Endothelial cell of umbilical vein (primary cell): ENCODE data around the gene ADAM19. TPM values are rescaled to one million over a fixed set of nuclear protein-coding genes. Genes with fewer than 3 reads are reported as not detected.

Source experiments
- BruUV-seq: library from RNA; stranded (reverse); fragments of 400-500 nt; replicated peaks from 2 replicates; lab custom pipeline; 2021; lab: Mats Ljungman, UMichigan
- CTCF ChIA-PET: fragments of 300-600, 350-600 bp; sonication (Branson Sonifier 250); formaldehyde crosslinking; loops from one replicate; lab custom pipeline; 2021; ENCODE audit warnings: antibody characterized with exemption, inconsistent platforms; lab: Charles Lee
- POLR2A ChIA-PET: fragments of 300-600, 350-600 bp; sonication (Branson Sonifier 250); formaldehyde crosslinking; loops from one replicate; lab custom pipeline; 2021; ENCODE audit warnings: antibody characterized with exemption, inconsistent platforms; lab: Charles Lee
- DNase-seq: peaks from one replicate; pipeline ENCODE4 v3.0.0-alpha.2; 2011; ENCODE audit warnings: low read depth, low spot score
- FAIRE-seq: peaks from 2 replicates; lab custom pipeline; 2011; peaks lifted over from hg19 to GRCh38; lab: Jason Lieb, UNC
- H2AFZ ChIP-seq: 2 replicates; pipeline ENCODE4 v1.6.0; 2012; ENCODE audit warnings: low read depth, low read length, control low read depth, inconsistent platforms
- H3K27ac ChIP-seq: 2 replicates; pipeline ENCODE4 v1.5.1; 2011; ENCODE audit warnings: low read depth, mild to moderate bottlenecking, control low read depth, low read length, moderate library complexity; ENCODE audit not compliant: insufficient read depth
- H3K27me3 ChIP-seq, 2 experiments: 2 replicates each; pipeline versions ENCODE4 v1.6.0 to v1.6.1; 2011; ENCODE audit warnings: low read length in 2 of 2, mixed read lengths in 1 of 2; ENCODE audit not compliant: control insufficient read depth in 2 of 2, insufficient read depth in 2 of 2
- H3K36me3 ChIP-seq, 2 experiments: 2 replicates in 1 of 2; 3 replicates in 1 of 2; pipeline ENCODE4 v1.5.1; 2011; ENCODE audit warnings: low read length in 2 of 2, mild to moderate bottlenecking in 1 of 2, moderate library complexity in 1 of 2; ENCODE audit not compliant: control insufficient read depth in 2 of 2, insufficient read depth in 2 of 2; ENCODE audit errors: extremely low read depth in 1 of 2
- H3K4me1 ChIP-seq: 3 replicates; pipeline ENCODE4 v1.5.1; 2011; ENCODE audit warnings: mild to moderate bottlenecking, low read length; ENCODE audit not compliant: control insufficient read depth, insufficient read depth; ENCODE audit errors: extremely low read depth
- H3K4me2 ChIP-seq: 2 replicates; pipeline ENCODE4 v1.6.1; 2011; ENCODE audit warnings: low read length, control low read depth, mixed read lengths; ENCODE audit not compliant: insufficient read depth
- H3K4me3 ChIP-seq, 3 experiments: fragments of 200-600 bp in 1 of 3; sonication (generic), shearing (Covaris generic) in 1 of 3; replicated peaks in 1 of 3; 2 replicates each; pipeline ENCODE4 v1.5.1; 2011 to 2016; ENCODE audit warnings: control low read depth in 3 of 3, low read length in 3 of 3, mild to moderate bottlenecking in 2 of 3, inconsistent platforms in 1 of 3, low read depth in 1 of 3, moderate library complexity in 1 of 3; ENCODE audit not compliant: insufficient read depth in 1 of 3
- H3K79me2 ChIP-seq: 2 replicates; pipeline ENCODE4 v1.6.0; 2012; ENCODE audit warnings: low read length, inconsistent platforms; ENCODE audit not compliant: control insufficient read depth, insufficient read depth
- H3K9ac ChIP-seq: replicated peaks from 2 replicates; pipeline ENCODE3; 2011; ENCODE audit warnings: low read length, control low read depth; ENCODE audit not compliant: insufficient read depth; ENCODE audit errors: extremely low read depth
- H3K9me1 ChIP-seq: replicated peaks from 3 replicates; pipeline ENCODE4 v1.6.0; 2011; ENCODE audit warnings: mild to moderate bottlenecking, low read length; ENCODE audit not compliant: control insufficient read depth, insufficient read depth; ENCODE audit errors: extremely low read depth
- H3K9me3 ChIP-seq: replicated peaks from 2 replicates; pipeline ENCODE4 v1.5.1; 2012; ENCODE audit warnings: low read length, inconsistent platforms; ENCODE audit not compliant: control insufficient read depth, insufficient read depth
- H4K20me1 ChIP-seq: replicated peaks from 2 replicates; pipeline ENCODE3; 2011; ENCODE audit warnings: mild to moderate bottlenecking, low read length; ENCODE audit not compliant: control insufficient read depth, insufficient read depth; ENCODE audit errors: extremely low read depth
- CTCF ChIP-seq, 2 donors: IDR thresholded peaks; 1 replicate in 1 of 2; 2 replicates in 1 of 2; pipeline ENCODE4 v1.5.1; 2011; ENCODE audit warnings: low read length in 2 of 2, mild to moderate bottlenecking in 2 of 2, moderate library complexity in 2 of 2, control low read depth in 1 of 2, inconsistent platforms in 1 of 2, low read depth in 1 of 2; ENCODE audit not compliant: insufficient read depth in 1 of 2; ENCODE audit errors: extremely low read depth in 1 of 2
- EZH2 ChIP-seq: IDR thresholded peaks from 2 replicates; pipeline ENCODE4 v1.6.1; 2012; ENCODE audit warnings: borderline replicate concordance, low read depth, mild to moderate bottlenecking, moderate library complexity, low read length, inconsistent platforms; ENCODE audit not compliant: severe bottlenecking
- FOS ChIP-seq: IDR thresholded peaks from 2 replicates; pipeline ENCODE4 v1.6.1; 2011; ENCODE audit warnings: mild to moderate bottlenecking, low read length, moderate library complexity, borderline replicate concordance; ENCODE audit not compliant: insufficient read depth
- GATA2 ChIP-seq: IDR thresholded peaks from 2 replicates; pipeline ENCODE4 v1.7.0; 2011; ENCODE audit warnings: low read depth, mild to moderate bottlenecking, moderate library complexity, mixed read lengths, low read length; ENCODE audit not compliant: insufficient read length, insufficient read depth
- JUN ChIP-seq: IDR thresholded peaks from 2 replicates; pipeline ENCODE4 v1.6.1; 2011; ENCODE audit warnings: borderline replicate concordance, low read depth; ENCODE audit not compliant: insufficient read length, insufficient read depth
- MAX ChIP-seq: IDR thresholded peaks from 2 replicates; pipeline ENCODE4 v1.6.1; 2011; ENCODE audit not compliant: insufficient read depth, insufficient read length
- MYC ChIP-seq: IDR thresholded peaks from one replicate; pipeline ENCODE4 v1.6.1; 2011; ENCODE audit warnings: mild to moderate bottlenecking, low read depth, low read length
- POLR2A ChIP-seq: IDR thresholded peaks from 2 replicates; pipeline ENCODE4 v1.6.1; 2012; ENCODE audit warnings: low read depth, mild to moderate bottlenecking, control low read depth, low read length
- POLR2AphosphoS5 ChIP-seq: IDR thresholded peaks from 2 replicates; pipeline ENCODE4 v1.6.1; 2012; ENCODE audit warnings: low read depth, mild to moderate bottlenecking, control low read depth, low read length, moderate library complexity; ENCODE audit not compliant: insufficient read depth
- dilution Hi-C: fragments of 300-500 bp; cut with MboI; formaldehyde crosslinking; loops from one replicate; pipeline ENCODE4 v1.15.0; 2019; ENCODE audit warnings: low sequenced_read_pairs; ENCODE audit not compliant: extremely low pct_ligation_motif_present
- intact Hi-C: fragments of 100-400 bp; cut with micrococcal nuclease; formaldehyde crosslinking; loops from one replicate; pipeline ENCODE4 v1.10.0; 2022
- polyA plus RNA-seq, 4 experiments: library from polyadenylated mRNA; depleted of rRNA in 3 of 4; stranded (reverse) in 3 of 4; unstranded in 1 of 4; fragments of >200 nt; gene quantifications; 2 replicates each; pipeline versions ENCODE4 v1.2.1 to v1.2.3, GENCODE V29; 2011 to 2012; ENCODE audit warnings: missing spikeins in 1 of 4
- total RNA-seq: library from RNA; stranded (reverse); gene quantifications from 2 replicates; pipeline ENCODE4 v1.2.3, GENCODE V29; 2021

Gene ADAM19
- total and polyA plus RNA-seq, 2 donors (not counting 3 experiments of a cell fraction or from before 2014, with no cell fraction given): 10.0 to 22.6 TPM

GRCh38 chr5:157505496-157505895, 70.1 kb downstream of the ADAM19 start:
- POLR2A ChIA-PET: no interaction called here
- Histone ChIP-seq H4K20me1 (no peaks in the 10 kb centered on the region), H3K4me3 (no peak overlapping the region), H3K4me1 (peaks cover 21% of the 10 kb centered on the region), H3K9ac (no peak overlapping the region), H3K9me3 (no peaks in the 10 kb centered on the region), H3K36me3 (peaks cover 0 to 3% of the 10 kb centered on the region in 2 experiments), H3K4me2 (no peak overlapping the region), H3K9me1 (no peaks in the 10 kb centered on the region), H2AFZ (no peak overlapping the region), H3K79me2 (no peaks in the 10 kb centered on the region), H3K27ac (no peak overlapping the region), H3K27me3 (no peaks in the 10 kb centered on the region)
- dilution Hi-C loops (no loop called here), intact Hi-C loops (no loop called here)
- BruUV-seq: no TSS peak
- TF ChIP-seq CTCF (IDR thresholded peaks at IDR 0.05; ENCODE audit: extremely low read depth in 1 of 2, insufficient read depth in 1 of 2, low read depth in 1 of 2, low read length in 2 of 2): no peak
- TF ChIP-seq FOS: no peak
- no peak for TF ChIP-seq MYC
- TF ChIP-seq POLR2AphosphoS5: no peak
- TF ChIP-seq EZH2: no peak
- no peak for TF ChIP-seq JUN
- no peak for TF ChIP-seq GATA2
- no peak for TF ChIP-seq POLR2A
- TF ChIP-seq MAX: no peak
- FAIRE-seq (no peak), DNase-seq (no peak)
- CTCF ChIA-PET: interaction anchor here (2.1 kb wide), 1 partner anchor 238 kb away, joined by 7 read pairs; the partner anchor contains the start of gene LSM11
